ENCODE measurements around the gene BLVRA.

Gene BLVRA

DNA sequence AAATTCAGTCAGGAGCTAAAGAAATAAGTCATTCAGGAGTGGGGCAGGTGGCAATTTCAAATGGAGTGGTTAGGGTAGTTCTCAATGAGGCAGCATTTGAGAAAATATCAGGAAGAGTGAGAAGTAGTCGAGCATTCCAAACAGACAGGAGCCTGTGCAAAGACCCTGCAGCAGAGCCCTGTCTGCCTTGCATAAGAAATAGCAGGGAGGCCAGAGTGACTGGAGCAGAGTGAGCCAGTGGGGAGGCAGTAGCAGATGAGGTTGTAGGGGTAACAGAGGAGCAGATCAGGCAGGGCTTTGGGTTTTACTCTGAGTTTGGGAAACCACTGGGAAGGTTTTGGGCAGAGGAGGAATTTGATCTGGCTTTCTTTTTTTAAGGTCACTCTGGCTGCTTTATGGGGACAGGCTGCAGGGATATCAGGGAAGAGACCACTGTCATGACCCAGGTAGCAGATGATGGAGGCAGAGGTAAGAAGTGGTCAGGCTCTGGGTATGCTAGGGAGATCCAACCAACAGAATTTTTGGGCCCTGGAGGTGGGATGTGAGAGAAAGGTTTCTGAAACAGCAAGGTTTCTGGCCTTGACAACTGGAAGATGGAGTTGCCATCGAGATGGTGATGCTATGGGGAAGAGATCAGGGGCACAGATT, 1.3 kb upstream of the BLVRA start:
- Histone ChIP-seq H3K27me3 (replicated peaks; ENCODE audit: insufficient read depth, low read length) (no peaks in the 10 kb centered on the region), H3K4me3 (ENCODE audit: low read length) (no peak overlapping the region), H3K27ac (ENCODE audit: low read length) (peak overlapping the region; percentile 66; the same call in 1 of the 2 replicates), H3K9ac (ENCODE audit: low read length) (peak overlapping the region; percentile 5; the same call in 1 of the 2 replicates), H3F3A (ENCODE audit: insufficient read depth, low read length) (peaks cover 18% of the 10 kb centered on the region), H3K36me3 (replicated peaks; ENCODE audit: insufficient read depth, low read length) (no peaks in the 10 kb centered on the region), H3K9me2 (replicated peaks; ENCODE audit: insufficient read depth, low read length) (no peaks in the 10 kb centered on the region), H4K20me1 (ENCODE audit: insufficient read depth, low read length) (no peaks in the 10 kb centered on the region), H3K4me1 (ENCODE audit: low read length) (peaks cover 56% of the 10 kb centered on the region), H2AFZ (ENCODE audit: low read length) (0 out of 2 replicates have a peak overlapping the region, but pooled peaks have one; percentile 16), H3K79me2 (ENCODE audit: low read length) (peaks cover 18% of the 10 kb centered on the region; the same call in 1 of the 2 replicates), H3K9me3 (replicated peaks; ENCODE audit: insufficient read depth, low read length) (no peaks in the 10 kb centered on the region), H3K4me2 (ENCODE audit: low read depth, low read length) (peak overlapping the region; percentile 82; the same call in 1 of the 2 replicates)
- DNase-seq: no peak
- TF ChIP-seq EZH2phosphoT487 (IDR thresholded peaks at IDR 0.05; ENCODE audit: low read length) (no peak), EZH2 (optimal IDR thresholded peaks at IDR 0.05; ENCODE audit: low read depth, low read length) (no peak)
- TF ChIP-seq, protein P1, sequence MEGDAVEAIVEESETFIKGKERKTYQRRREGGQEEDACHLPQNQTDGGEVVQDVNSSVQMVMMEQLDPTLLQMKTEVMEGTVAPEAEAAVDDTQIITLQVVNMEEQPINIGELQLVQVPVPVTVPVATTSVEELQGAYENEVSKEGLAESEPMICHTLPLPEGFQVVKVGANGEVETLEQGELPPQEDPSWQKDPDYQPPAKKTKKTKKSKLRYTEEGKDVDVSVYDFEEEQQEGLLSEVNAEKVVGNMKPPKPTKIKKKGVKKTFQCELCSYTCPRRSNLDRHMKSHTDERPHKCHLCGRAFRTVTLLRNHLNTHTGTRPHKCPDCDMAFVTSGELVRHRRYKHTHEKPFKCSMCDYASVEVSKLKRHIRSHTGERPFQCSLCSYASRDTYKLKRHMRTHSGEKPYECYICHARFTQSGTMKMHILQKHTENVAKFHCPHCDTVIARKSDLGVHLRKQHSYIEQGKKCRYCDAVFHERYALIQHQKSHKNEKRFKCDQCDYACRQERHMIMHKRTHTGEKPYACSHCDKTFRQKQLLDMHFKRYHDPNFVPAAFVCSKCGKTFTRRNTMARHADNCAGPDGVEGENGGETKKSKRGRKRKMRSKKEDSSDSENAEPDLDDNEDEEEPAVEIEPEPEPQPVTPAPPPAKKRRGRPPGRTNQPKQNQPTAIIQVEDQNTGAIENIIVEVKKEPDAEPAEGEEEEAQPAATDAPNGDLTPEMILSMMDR (IDR thresholded peaks at IDR 0.05; ENCODE audit: low read length): no peak

DNA sequence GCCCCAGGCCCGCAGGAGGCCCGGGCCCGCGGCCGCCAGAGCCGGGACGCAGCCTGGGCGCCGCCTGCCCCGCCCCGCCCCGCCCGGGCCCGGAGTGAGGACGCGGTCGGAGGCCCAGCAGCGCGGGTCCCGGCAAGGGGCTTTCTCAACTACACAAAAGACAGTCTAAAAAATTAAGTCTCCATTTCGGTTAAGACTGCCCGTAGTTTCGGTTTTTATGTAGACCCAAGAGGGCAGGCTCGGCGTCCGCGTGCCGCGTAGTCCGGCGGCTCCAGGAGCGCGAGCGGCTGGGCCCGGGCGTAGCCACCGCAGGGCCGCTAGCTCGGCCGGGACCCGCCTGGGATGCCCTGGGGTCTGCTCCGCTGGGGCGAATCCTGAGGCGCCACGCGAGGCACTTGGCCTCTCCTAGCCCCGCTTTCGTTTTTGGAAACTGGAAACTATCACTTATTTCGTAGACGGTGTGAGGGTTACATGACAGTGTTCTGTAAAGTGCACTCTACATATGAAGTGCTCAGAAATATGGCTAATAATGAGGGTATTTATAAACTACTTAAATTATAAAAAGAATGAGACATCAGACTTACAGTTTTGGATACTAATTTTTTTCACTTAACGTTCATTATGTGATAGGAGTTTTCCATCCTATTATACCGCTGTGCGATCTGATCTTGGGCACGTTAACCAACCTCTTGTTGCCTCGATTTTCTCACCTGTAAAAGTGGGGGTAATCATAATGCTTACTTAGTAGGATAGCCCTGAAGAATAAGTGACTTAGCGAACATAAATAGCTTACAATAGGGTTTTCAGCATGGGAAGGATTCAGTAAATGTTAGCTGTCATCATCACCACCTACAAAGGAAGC, 573 bp downstream of the BLVRA start:
- H2AFZ ChIP-seq (ENCODE audit: low read length): peak overlapping the region; percentile 76
- peaks cover 17% of the 10 kb centered on the region for H3F3A ChIP-seq (ENCODE audit: insufficient read depth, low read length)
- no peak for TF ChIP-seq EZH2 (optimal IDR thresholded peaks at IDR 0.05; ENCODE audit: low read depth, low read length)
- no peak for TF ChIP-seq EZH2phosphoT487 (IDR thresholded peaks at IDR 0.05; ENCODE audit: low read length)
- TF ChIP-seq, protein P1 (IDR thresholded peaks at IDR 0.05; ENCODE audit: low read length): no peak
- H3K27me3 ChIP-seq (replicated peaks; ENCODE audit: insufficient read depth, low read length): no peaks in the 10 kb centered on the region
- DNase-seq: peak; percentile 42
- peak overlapping the region; percentile 66; the same call in 1 of the 2 replicates for H3K27ac ChIP-seq (ENCODE audit: low read length)
- no peaks in the 10 kb centered on the region for H4K20me1 ChIP-seq (ENCODE audit: insufficient read depth, low read length)
- H3K9ac ChIP-seq (ENCODE audit: low read length): peak overlapping the region; percentile 61
- no peaks in the 10 kb centered on the region for H3K36me3 ChIP-seq (replicated peaks; ENCODE audit: insufficient read depth, low read length)
- H3K9me2 ChIP-seq (replicated peaks; ENCODE audit: insufficient read depth, low read length): no peaks in the 10 kb centered on the region
- peaks cover 26% of the 10 kb centered on the region for H3K79me2 ChIP-seq (ENCODE audit: low read length)
- H3K4me1 ChIP-seq (ENCODE audit: low read length): peaks cover 41% of the 10 kb centered on the region
- H3K9me3 ChIP-seq (replicated peaks; ENCODE audit: insufficient read depth, low read length): no peaks in the 10 kb centered on the region
- H3K4me2 ChIP-seq (ENCODE audit: low read depth, low read length): peak overlapping the region; percentile 83
- H3K4me3 ChIP-seq (ENCODE audit: low read length): peak overlapping the region; percentile 85

DNA sequence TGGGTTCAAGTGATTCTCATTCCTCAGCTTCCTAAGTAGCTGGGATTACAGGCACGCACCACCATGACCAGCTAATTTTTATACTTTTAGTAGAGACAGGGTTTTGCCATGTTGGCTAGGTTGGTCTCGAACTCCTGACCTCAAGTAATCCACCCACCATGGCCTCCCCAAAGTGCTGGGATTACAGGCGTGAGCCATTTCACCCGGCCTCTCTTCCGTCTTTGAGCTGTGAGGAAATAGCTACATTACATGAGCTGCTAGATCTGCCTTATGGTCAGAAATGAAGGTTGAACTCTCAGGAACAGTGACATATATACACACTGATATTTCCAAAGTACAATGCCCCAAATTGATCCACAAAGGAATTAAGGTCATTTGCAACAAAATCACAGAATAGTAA, 2.4 kb downstream of the BLVRA start:
- peaks cover 17% of the 10 kb centered on the region for H3F3A ChIP-seq (ENCODE audit: insufficient read depth, low read length)
- no peaks in the 10 kb centered on the region for H3K36me3 ChIP-seq (replicated peaks; ENCODE audit: insufficient read depth, low read length)
- TF ChIP-seq, protein P1 (IDR thresholded peaks at IDR 0.05; ENCODE audit: low read length): no peak
- TF ChIP-seq EZH2 (optimal IDR thresholded peaks at IDR 0.05; ENCODE audit: low read depth, low read length) (no peak), EZH2phosphoT487 (IDR thresholded peaks at IDR 0.05; ENCODE audit: low read length) (no peak)
- H4K20me1 ChIP-seq (ENCODE audit: insufficient read depth, low read length): no peaks in the 10 kb centered on the region
- H3K9me3 ChIP-seq (replicated peaks; ENCODE audit: insufficient read depth, low read length): no peaks in the 10 kb centered on the region
- H3K79me2 ChIP-seq (ENCODE audit: low read length): peaks cover 29% of the 10 kb centered on the region
- peaks cover 36% of the 10 kb centered on the region for H3K4me1 ChIP-seq (ENCODE audit: low read length)
- H3K27me3 ChIP-seq (replicated peaks; ENCODE audit: insufficient read depth, low read length): no peaks in the 10 kb centered on the region
- H3K4me3 ChIP-seq (ENCODE audit: low read length): no peak overlapping the region
- no peak for DNase-seq
- H3K27ac ChIP-seq (ENCODE audit: low read length): no peak overlapping the region
- no peak overlapping the region for H2AFZ ChIP-seq (ENCODE audit: low read length)
- H3K9ac ChIP-seq (ENCODE audit: low read length): no peak overlapping the region
- no peaks in the 10 kb centered on the region for H3K9me2 ChIP-seq (replicated peaks; ENCODE audit: insufficient read depth, low read length)
- no peak overlapping the region for H3K4me2 ChIP-seq (ENCODE audit: low read depth, low read length)
